Erythroblast (primary cell): Measurements from ENCODE around the gene PCDHGA3.
A peak's percentile ranks its signal among the peaks of the same experiment; 100 is the strongest.
"Not testable (repeated sequence)": the region's sequence is repeated elsewhere in the genome, so short reads cannot be mapped to it uniquely, and the experiment has no call there.

Source experiments
- DNase-seq, 2 experiments: peaks; one replicate each; lab custom pipeline; 2025; lab: John Stamatoyannopoulos, UW
- GATA1 ChIP-seq: IDR thresholded peaks from 2 replicates; pipeline ENCODE4 v1.6.1; 2011; ENCODE audit warnings: low read depth, mild to moderate bottlenecking, control low read depth, low read length, moderate library complexity
- POLR2A ChIP-seq: IDR thresholded peaks from 2 replicates; pipeline ENCODE4 v1.6.1; 2011; ENCODE audit warnings: mild to moderate bottlenecking, low read length

PCDHGA3 gene

GRCh38 chr5:141356950-141357349, 13.3 kb downstream of the PCDHGA3 start:
- no peak for TF ChIP-seq GATA1
- no peak for TF ChIP-seq POLR2A
- DNase-seq, result no peak

- no peak for TF ChIP-seq GATA1
- no peak for TF ChIP-seq POLR2A
- DNase-seq, result peak; percentile 6 to 18
Measured at GRCh38 chr5:141359790-141360426, 16.3 kb downstream of the PCDHGA3 start, which contains the start of gene PCDHGB2. PCDHGB2 (plus strand) TSS chr5:141359994; CDS start chr5:141360136, 142 bp downstream.

GRCh38 chr5:141360685-141361084, 17.1 kb downstream of the PCDHGA3 start:
- DNase-seq, result no peak
- TF ChIP-seq POLR2A (no peak), GATA1 (no peak)

GRCh38 chr5:141362719-141363118, 19.1 kb downstream of the PCDHGA3 start:
- no peak for DNase-seq
- TF ChIP-seq POLR2A (no peak), GATA1 (no peak)

- TF ChIP-seq GATA1 (no peak), POLR2A (no peak)
- DNase-seq, result no peak
Measured at GRCh38 chr5:141363952-141364660, 20.5 kb downstream of the PCDHGA3 start, which contains the start of gene PCDHGA5. PCDHGA5 (plus strand) TSS chr5:141364162; CDS start chr5:141364331, 169 bp downstream.

- no peak for TF ChIP-seq GATA1
- no peak for TF ChIP-seq POLR2A
- no peak for DNase-seq
Measured at GRCh38 chr5:141366016-141366896, 22.6 kb downstream of the PCDHGA3 start.

- DNase-seq, result peak; percentile 4 to 8
- TF ChIP-seq GATA1, result no peak
- TF ChIP-seq POLR2A, result no peak
Measured at GRCh38 chr5:141369994-141370848, 26.6 kb downstream of the PCDHGA3 start, which contains the start of gene PCDHGB3. PCDHGB3 (plus strand) TSS chr5:141370242; CDS start chr5:141370395, 153 bp downstream.

GRCh38 chr5:141371572-141372475, 28.2 kb downstream of the PCDHGA3 start:
- TF ChIP-seq GATA1 (no peak), POLR2A (no peak)
- DNase-seq, result no peak

GRCh38 chr5:141373673-141374317, 30.2 kb downstream of the PCDHGA3 start, which contains the start of gene PCDHGA6:
PCDHGA6 (plus strand) TSS chr5:141373891; CDS start chr5:141374084, 193 bp downstream.
- DNase-seq, result peak; percentile 3 to 10
- TF ChIP-seq POLR2A, result no peak
- TF ChIP-seq GATA1, result no peak

- TF ChIP-seq POLR2A, result no peak
- no peak for TF ChIP-seq GATA1
- DNase-seq, result no peak
Measured at GRCh38 chr5:141374627-141375026, 31.0 kb downstream of the PCDHGA3 start.

GRCh38 chr5:141375444-141376155, 32.0 kb downstream of the PCDHGA3 start:
- DNase-seq, result not testable (repeated sequence)
